Measurements from ENCODE around the gene MTFP1.

The MTFP1 gene

GRCh38 chr22:30432520-30432919 lies 7.0 kb downstream of the MTFP1 start:
- in situ Hi-C loops (cut with HindIII; ENCODE audit: low sequenced_read_pairs), result no loop called here
- DNase-seq (ENCODE audit: low read depth), result no peak
- H3K4me3 ChIP-seq (ENCODE audit: low read depth, low read length), result no peak overlapping the region
- TF ChIP-seq CTCF (IDR thresholded peaks at IDR 0.05; ENCODE audit: low read depth, low read length, missing control alignments), result no peak

GRCh38 chr22:30433227-30433626 lies 7.7 kb downstream of the MTFP1 start:
- no peak overlapping the region for H3K4me3 ChIP-seq (ENCODE audit: low read depth, low read length)
- in situ Hi-C loops (cut with HindIII; ENCODE audit: low sequenced_read_pairs), result no loop called here
- TF ChIP-seq CTCF (IDR thresholded peaks at IDR 0.05; ENCODE audit: low read depth, low read length, missing control alignments), result no peak
- no peak for DNase-seq (ENCODE audit: low read depth)

GRCh38 chr22:30433773-30434172 lies 8.2 kb downstream of the MTFP1 start:
- no peak for TF ChIP-seq CTCF (IDR thresholded peaks at IDR 0.05; ENCODE audit: low read depth, low read length, missing control alignments)
- no peak for DNase-seq (ENCODE audit: low read depth)
- H3K4me3 ChIP-seq (ENCODE audit: low read depth, low read length), result no peak overlapping the region
- in situ Hi-C loops (cut with HindIII; ENCODE audit: low sequenced_read_pairs), result no loop called here

GRCh38 chr22:30434843-30435242 lies 9.3 kb downstream of the MTFP1 start:
- no peak for DNase-seq (ENCODE audit: low read depth)
- H3K4me3 ChIP-seq (ENCODE audit: low read depth, low read length), result no peak overlapping the region
- in situ Hi-C loops (cut with HindIII; ENCODE audit: low sequenced_read_pairs), result no loop called here
- TF ChIP-seq CTCF (IDR thresholded peaks at IDR 0.05; ENCODE audit: low read depth, low read length, missing control alignments), result no peak

- no peak for TF ChIP-seq CTCF (IDR thresholded peaks at IDR 0.05; ENCODE audit: low read depth, low read length, missing control alignments)
- DNase-seq (ENCODE audit: low read depth), result no peak
- no peak overlapping the region for H3K4me3 ChIP-seq (ENCODE audit: low read depth, low read length)
- in situ Hi-C loops (cut with HindIII; ENCODE audit: low sequenced_read_pairs), result no loop called here
Observed at GRCh38 chr22:30435674-30436126, 10.1 kb downstream of the MTFP1 start.

- no peak overlapping the region for H3K4me3 ChIP-seq (ENCODE audit: low read depth, low read length)
- TF ChIP-seq CTCF (IDR thresholded peaks at IDR 0.05; ENCODE audit: low read depth, low read length, missing control alignments), result no peak
- DNase-seq (ENCODE audit: low read depth), result no peak
- in situ Hi-C loops (cut with HindIII; ENCODE audit: low sequenced_read_pairs), result no loop called here
Observed at GRCh38 chr22:30436196-30436595, 10.6 kb downstream of the MTFP1 start.

GRCh38 chr22:30438559-30438958 lies 13.0 kb downstream of the MTFP1 start:
- DNase-seq (ENCODE audit: low read depth), result no peak
- in situ Hi-C loops (cut with HindIII; ENCODE audit: low sequenced_read_pairs), result no loop called here
- no peak overlapping the region for H3K4me3 ChIP-seq (ENCODE audit: low read depth, low read length)
- no peak for TF ChIP-seq CTCF (IDR thresholded peaks at IDR 0.05; ENCODE audit: low read depth, low read length, missing control alignments)

Measured in astrocyte of the cerebellum (primary cell).